Measurements from ENCODE around the gene LDLRAD4. TPM values are rescaled to one million over a fixed set of nuclear protein-coding genes. Genes with fewer than 3 reads are reported as not detected.

Gene LDLRAD4
- polyA plus RNA-seq, 1 of the 3 experiments (the other 2 are of a cell fraction): 0.16 TPM

DNA sequence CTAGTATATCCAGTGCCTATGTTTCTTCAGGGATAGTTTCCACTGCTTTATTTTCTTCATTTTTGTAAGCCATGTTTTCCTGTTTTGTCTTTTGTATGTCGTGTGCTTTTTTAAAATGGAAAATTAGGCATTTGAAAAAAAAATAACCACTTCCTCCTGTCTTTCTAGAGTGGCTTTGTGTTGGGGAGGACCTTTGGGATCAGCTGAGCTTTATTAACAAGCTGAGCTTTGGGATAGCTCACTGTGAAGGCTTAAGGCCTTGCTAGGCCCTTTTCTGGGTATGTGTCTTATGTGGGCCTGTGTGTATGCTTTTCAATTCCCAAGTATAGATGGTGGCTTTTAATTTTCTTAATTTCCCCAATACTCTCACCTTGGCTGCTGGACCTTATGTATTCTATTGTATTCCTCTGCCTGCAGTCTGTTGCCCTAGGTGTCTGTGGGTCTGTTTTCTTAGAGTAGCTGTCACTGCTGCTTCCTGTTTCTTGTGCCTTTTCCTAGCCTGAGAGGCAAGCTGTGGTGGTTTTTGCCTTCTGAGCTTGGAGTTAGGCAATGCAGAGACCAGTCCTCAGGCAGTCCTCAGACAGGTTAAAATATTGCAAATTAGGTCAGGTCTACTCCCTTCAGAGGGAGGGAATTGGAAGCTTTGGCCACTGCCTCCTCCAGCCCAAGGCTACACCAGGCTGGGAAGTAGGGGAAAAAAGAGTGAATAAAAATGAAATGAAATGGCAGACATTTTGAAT is 134.7 kb downstream of the LDLRAD4 start:
- WGBS (ENCODE audit: low lambda C conversion rate): 24% methylated on average over 1 of the region's 1 CpG
- DNase-seq: no peak
- H3K27ac ChIP-seq (ENCODE audit: low read depth in 2 of 2, low read length in 1 of 2): no peak overlapping the region
- no peaks in the 10 kb centered on the region for H3K9me2 ChIP-seq
- H3K79me2 ChIP-seq (ENCODE audit: insufficient read depth): no peaks in the 10 kb centered on the region
- no peaks in the 10 kb centered on the region for H3K9me3 ChIP-seq
- H3F3A ChIP-seq (replicated peaks; ENCODE audit: insufficient read depth): no peaks in the 10 kb centered on the region
- H3K9ac ChIP-seq: no peak overlapping the region
- no peaks in the 10 kb centered on the region; a peak in 1 of 4 replicates for H3K4me1 ChIP-seq (ENCODE audit: control insufficient read depth in 1 of 2, insufficient read depth in 2 of 2, low read depth in 1 of 2, low read length in 1 of 2)
- no peaks in the 10 kb centered on the region for H3K36me3 ChIP-seq (replicated peaks in 1 of 2; ENCODE audit: control insufficient read depth in 1 of 2, insufficient read depth in 2 of 2, low read length in 1 of 2)
- CTCF ChIA-PET: no interaction called here
- TF ChIP-seq CHD2 (IDR thresholded peaks at IDR 0.05; ENCODE audit: low read length, partially characterized antibody) (no peak), EZH2phosphoT487 (IDR thresholded peaks at IDR 0.05; ENCODE audit: borderline replicate concordance, low read depth) (no peak), GABPA (IDR thresholded peaks at IDR 0.05; ENCODE audit: low read depth) (no peak), FOXJ3 (CRISPR knock-in tag; IDR thresholded peaks at IDR 0.05) (no peak), TAF1 (IDR thresholded peaks at IDR 0.05; ENCODE audit: borderline replicate concordance, low read depth, low read length) (no peak), YY1 (IDR thresholded peaks at IDR 0.05; ENCODE audit: low read depth) (no peak), FOSL2 (IDR thresholded peaks at IDR 0.05; ENCODE audit: borderline replicate concordance, low read depth) (no peak), FOXM1 (IDR thresholded peaks at IDR 0.05; ENCODE audit: low read depth) (no peak), JUND (IDR thresholded peaks at IDR 0.05) (no peak), SMC3 (IDR thresholded peaks at IDR 0.05; ENCODE audit: low read depth, low read length) (no peak)
- TF ChIP-seq, protein P1, sequence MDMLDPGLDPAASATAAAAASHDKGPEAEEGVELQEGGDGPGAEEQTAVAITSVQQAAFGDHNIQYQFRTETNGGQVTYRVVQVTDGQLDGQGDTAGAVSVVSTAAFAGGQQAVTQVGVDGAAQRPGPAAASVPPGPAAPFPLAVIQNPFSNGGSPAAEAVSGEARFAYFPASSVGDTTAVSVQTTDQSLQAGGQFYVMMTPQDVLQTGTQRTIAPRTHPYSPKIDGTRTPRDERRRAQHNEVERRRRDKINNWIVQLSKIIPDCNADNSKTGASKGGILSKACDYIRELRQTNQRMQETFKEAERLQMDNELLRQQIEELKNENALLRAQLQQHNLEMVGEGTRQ (IDR thresholded peaks at IDR 0.05; ENCODE audit: borderline replicate concordance, low read depth, low read length): no peak
- TF ChIP-seq, protein P2, sequence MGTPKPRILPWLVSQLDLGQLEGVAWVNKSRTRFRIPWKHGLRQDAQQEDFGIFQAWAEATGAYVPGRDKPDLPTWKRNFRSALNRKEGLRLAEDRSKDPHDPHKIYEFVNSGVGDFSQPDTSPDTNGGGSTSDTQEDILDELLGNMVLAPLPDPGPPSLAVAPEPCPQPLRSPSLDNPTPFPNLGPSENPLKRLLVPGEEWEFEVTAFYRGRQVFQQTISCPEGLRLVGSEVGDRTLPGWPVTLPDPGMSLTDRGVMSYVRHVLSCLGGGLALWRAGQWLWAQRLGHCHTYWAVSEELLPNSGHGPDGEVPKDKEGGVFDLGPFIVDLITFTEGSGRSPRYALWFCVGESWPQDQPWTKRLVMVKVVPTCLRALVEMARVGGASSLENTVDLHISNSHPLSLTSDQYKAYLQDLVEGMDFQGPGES (IDR thresholded peaks at IDR 0.05; ENCODE audit: low read depth, low read length): no peak
- TF ChIP-seq, protein P3, sequence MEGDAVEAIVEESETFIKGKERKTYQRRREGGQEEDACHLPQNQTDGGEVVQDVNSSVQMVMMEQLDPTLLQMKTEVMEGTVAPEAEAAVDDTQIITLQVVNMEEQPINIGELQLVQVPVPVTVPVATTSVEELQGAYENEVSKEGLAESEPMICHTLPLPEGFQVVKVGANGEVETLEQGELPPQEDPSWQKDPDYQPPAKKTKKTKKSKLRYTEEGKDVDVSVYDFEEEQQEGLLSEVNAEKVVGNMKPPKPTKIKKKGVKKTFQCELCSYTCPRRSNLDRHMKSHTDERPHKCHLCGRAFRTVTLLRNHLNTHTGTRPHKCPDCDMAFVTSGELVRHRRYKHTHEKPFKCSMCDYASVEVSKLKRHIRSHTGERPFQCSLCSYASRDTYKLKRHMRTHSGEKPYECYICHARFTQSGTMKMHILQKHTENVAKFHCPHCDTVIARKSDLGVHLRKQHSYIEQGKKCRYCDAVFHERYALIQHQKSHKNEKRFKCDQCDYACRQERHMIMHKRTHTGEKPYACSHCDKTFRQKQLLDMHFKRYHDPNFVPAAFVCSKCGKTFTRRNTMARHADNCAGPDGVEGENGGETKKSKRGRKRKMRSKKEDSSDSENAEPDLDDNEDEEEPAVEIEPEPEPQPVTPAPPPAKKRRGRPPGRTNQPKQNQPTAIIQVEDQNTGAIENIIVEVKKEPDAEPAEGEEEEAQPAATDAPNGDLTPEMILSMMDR (IDR thresholded peaks at IDR 0.05): no peak
- no peak overlapping the region for H3K4me3 ChIP-seq (ENCODE audit: low read depth in 2 of 2, low read length in 1 of 2)
- no peaks in the 10 kb centered on the region for H3K27me3 ChIP-seq (ENCODE audit: insufficient read depth)
- H2AFZ ChIP-seq (ENCODE audit: low read depth): no peak overlapping the region
- POLR2A ChIA-PET: no interaction called here
- H3K4me2 ChIP-seq: no peak overlapping the region
- no peaks in the 10 kb centered on the region for H4K20me1 ChIP-seq (ENCODE audit: insufficient read depth)

DNA sequence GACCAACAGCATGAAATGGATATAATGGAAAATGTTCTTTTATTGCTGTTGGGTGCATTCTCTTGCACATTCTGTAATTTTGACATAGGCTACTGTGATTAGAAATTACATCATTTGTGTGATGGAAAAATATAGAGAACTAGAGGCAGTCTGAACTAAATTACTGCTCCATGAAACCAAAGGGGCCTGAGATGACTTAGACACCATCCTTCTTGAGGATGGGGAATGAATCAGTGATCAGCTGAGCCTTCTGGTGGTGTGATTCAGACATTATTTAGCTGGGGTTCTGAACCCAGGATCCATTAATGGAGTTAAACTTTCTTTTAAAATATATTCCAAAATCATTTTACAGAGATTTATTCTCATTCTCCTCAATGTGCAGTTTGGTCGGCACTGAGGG is 135.8 kb downstream of the LDLRAD4 start:
- WGBS (ENCODE audit: low lambda C conversion rate): 40% methylated on average over 1 of the region's 1 CpG
- ChIA-PET POLR2A (no interaction called here), CTCF (no interaction called here)
- Histone ChIP-seq H3K4me2 (no peak overlapping the region), H3K27me3 (ENCODE audit: insufficient read depth) (no peaks in the 10 kb centered on the region), H4K20me1 (ENCODE audit: insufficient read depth) (no peaks in the 10 kb centered on the region), H3K4me3 (ENCODE audit: low read depth in 2 of 2, low read length in 1 of 2) (no peak overlapping the region), H3K27ac (ENCODE audit: low read depth in 2 of 2, low read length in 1 of 2) (no peak overlapping the region), H3K36me3 (replicated peaks in 1 of 2; ENCODE audit: control insufficient read depth in 1 of 2, insufficient read depth in 2 of 2, low read length in 1 of 2) (no peaks in the 10 kb centered on the region), H3K9me2 (no peaks in the 10 kb centered on the region), H3K4me1 (ENCODE audit: control insufficient read depth in 1 of 2, insufficient read depth in 2 of 2, low read depth in 1 of 2, low read length in 1 of 2) (no peaks in the 10 kb centered on the region; a peak in 1 of 4 replicates), H3F3A (replicated peaks; ENCODE audit: insufficient read depth) (no peaks in the 10 kb centered on the region), H2AFZ (ENCODE audit: low read depth) (no peak overlapping the region), H3K9me3 (no peaks in the 10 kb centered on the region), H3K9ac (no peak overlapping the region), H3K79me2 (ENCODE audit: insufficient read depth) (no peaks in the 10 kb centered on the region)
- DNase-seq: no peak
- TF ChIP-seq, protein P1 (IDR thresholded peaks at IDR 0.05; ENCODE audit: borderline replicate concordance, low read depth, low read length): no peak
- no peak for TF ChIP-seq EZH2phosphoT487 (IDR thresholded peaks at IDR 0.05; ENCODE audit: borderline replicate concordance, low read depth)
- TF ChIP-seq, protein P4, sequence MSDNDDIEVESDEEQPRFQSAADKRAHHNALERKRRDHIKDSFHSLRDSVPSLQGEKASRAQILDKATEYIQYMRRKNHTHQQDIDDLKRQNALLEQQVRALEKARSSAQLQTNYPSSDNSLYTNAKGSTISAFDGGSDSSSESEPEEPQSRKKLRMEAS (IDR thresholded peaks at IDR 0.05; ENCODE audit: low read depth): no peak
- no peak for TF ChIP-seq FOXM1 (IDR thresholded peaks at IDR 0.05; ENCODE audit: low read depth)
- TF ChIP-seq, protein P5, sequence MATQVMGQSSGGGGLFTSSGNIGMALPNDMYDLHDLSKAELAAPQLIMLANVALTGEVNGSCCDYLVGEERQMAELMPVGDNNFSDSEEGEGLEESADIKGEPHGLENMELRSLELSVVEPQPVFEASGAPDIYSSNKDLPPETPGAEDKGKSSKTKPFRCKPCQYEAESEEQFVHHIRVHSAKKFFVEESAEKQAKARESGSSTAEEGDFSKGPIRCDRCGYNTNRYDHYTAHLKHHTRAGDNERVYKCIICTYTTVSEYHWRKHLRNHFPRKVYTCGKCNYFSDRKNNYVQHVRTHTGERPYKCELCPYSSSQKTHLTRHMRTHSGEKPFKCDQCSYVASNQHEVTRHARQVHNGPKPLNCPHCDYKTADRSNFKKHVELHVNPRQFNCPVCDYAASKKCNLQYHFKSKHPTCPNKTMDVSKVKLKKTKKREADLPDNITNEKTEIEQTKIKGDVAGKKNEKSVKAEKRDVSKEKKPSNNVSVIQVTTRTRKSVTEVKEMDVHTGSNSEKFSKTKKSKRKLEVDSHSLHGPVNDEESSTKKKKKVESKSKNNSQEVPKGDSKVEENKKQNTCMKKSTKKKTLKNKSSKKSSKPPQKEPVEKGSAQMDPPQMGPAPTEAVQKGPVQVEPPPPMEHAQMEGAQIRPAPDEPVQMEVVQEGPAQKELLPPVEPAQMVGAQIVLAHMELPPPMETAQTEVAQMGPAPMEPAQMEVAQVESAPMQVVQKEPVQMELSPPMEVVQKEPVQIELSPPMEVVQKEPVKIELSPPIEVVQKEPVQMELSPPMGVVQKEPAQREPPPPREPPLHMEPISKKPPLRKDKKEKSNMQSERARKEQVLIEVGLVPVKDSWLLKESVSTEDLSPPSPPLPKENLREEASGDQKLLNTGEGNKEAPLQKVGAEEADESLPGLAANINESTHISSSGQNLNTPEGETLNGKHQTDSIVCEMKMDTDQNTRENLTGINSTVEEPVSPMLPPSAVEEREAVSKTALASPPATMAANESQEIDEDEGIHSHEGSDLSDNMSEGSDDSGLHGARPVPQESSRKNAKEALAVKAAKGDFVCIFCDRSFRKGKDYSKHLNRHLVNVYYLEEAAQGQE (IDR thresholded peaks at IDR 0.05; ENCODE audit: low read depth, low read length): no peak
- no peak for TF ChIP-seq GABPA (IDR thresholded peaks at IDR 0.05; ENCODE audit: low read depth)
- no peak for TF ChIP-seq TCF12 (IDR thresholded peaks at IDR 0.05)
- TF ChIP-seq FOSL2 (IDR thresholded peaks at IDR 0.05; ENCODE audit: borderline replicate concordance, low read depth): no peak
- no peak for TF ChIP-seq GATA2 (CRISPR knock-in tag; IDR thresholded peaks at IDR 0.05)
- no peak for TF ChIP-seq YY1 (IDR thresholded peaks at IDR 0.05; ENCODE audit: low read depth)

Measured in SK-N-SH (cell line).